GM12878 (cell line): ENCODE measurements around the gene CPNE6. TPM values are rescaled to one million over a fixed set of nuclear protein-coding genes. Genes with fewer than 3 reads are reported as not detected.

Source experiments
- ATAC-seq: fragments of 200-7000 bp; cut with Tn5 transposase; 3 replicates; pipeline ENCODE4 v1.9.1; 2020; ENCODE audit warnings: mild to moderate bottlenecking, moderate library complexity
- BruUV-seq: library from RNA; stranded (reverse); fragments of 400-500 nt; replicated peaks from 2 replicates; lab custom pipeline; 2021; lab: Mats Ljungman, UMichigan
- CTCF ChIA-PET: fragments of 300-600 bp; sonication (Branson Sonifier 250); formaldehyde crosslinking; extraction: SDS; loops from one replicate; lab custom pipeline; 2021; ENCODE audit warnings: inconsistent platforms; lab: Yijun Ruan, JAX
- POLR2A ChIA-PET: fragments of 350-600 bp; formaldehyde crosslinking; extraction: SDS; loops from one replicate; lab custom pipeline; 2021; ENCODE audit warnings: inconsistent platforms; lab: Charles Lee
- RAD21 ChIA-PET: fragments of 300-600 bp; sonication (Branson Sonifier 250); formaldehyde crosslinking; loops from one replicate; lab custom pipeline; 2023; ENCODE audit warnings: antibody characterized with exemption; ENCODE audit not compliant: unreplicated experiment; lab: Charles Lee
- SMC1A ChIA-PET: fragments of 300-600 bp; sonication (Branson Sonifier 250); formaldehyde crosslinking; loops from one replicate; lab custom pipeline; 2023; ENCODE audit not compliant: unreplicated experiment, uncharacterized antibody; lab: Charles Lee
- DNase-seq: peaks from one replicate; pipeline ENCODE4 v3.0.0-alpha.2; 2011; ENCODE audit warnings: low read depth, low spot score
- FAIRE-seq: peaks from 3 replicates; lab custom pipeline; 2011; peaks lifted over from hg19 to GRCh38; lab: Jason Lieb, UNC
- H2AFZ ChIP-seq: 2 replicates; pipeline ENCODE4 v1.6.0; 2011; ENCODE audit warnings: low read depth, low read length, control low read depth; ENCODE audit not compliant: control insufficient read depth
- H3K27ac ChIP-seq: 2 replicates; pipeline ENCODE4 v1.5.1; 2011; ENCODE audit warnings: control low read depth; ENCODE audit not compliant: control insufficient read depth, insufficient read depth
- H3K27me3 ChIP-seq, 2 experiments: replicated peaks in 1 of 2; 2 replicates each; pipeline versions ENCODE4 v1.6.0 to v1.6.1; 2011; ENCODE audit warnings: low read length in 1 of 2; ENCODE audit not compliant: control insufficient read depth in 2 of 2, insufficient read depth in 2 of 2
- H3K36me3 ChIP-seq, 2 experiments: 2 replicates each; pipeline ENCODE4 v1.5.1; 2011; ENCODE audit warnings: low read length in 1 of 2; ENCODE audit not compliant: control insufficient read depth in 2 of 2, insufficient read depth in 2 of 2
- H3K4me1 ChIP-seq: 2 replicates; pipeline ENCODE4 v1.6.1; 2011; ENCODE audit warnings: mild to moderate bottlenecking, low read length, moderate library complexity, mixed read lengths; ENCODE audit not compliant: control insufficient read depth, insufficient read depth
- H3K4me2 ChIP-seq: 2 replicates; pipeline ENCODE4 v1.6.0; 2011; ENCODE audit warnings: control low read depth; ENCODE audit not compliant: control insufficient read depth, insufficient read depth
- H3K4me3 ChIP-seq: fragments of 200-600 bp; sonication (generic); 2 replicates; pipeline ENCODE4 v1.5.1; 2016
- H3K79me2 ChIP-seq: 2 replicates; pipeline ENCODE4 v1.6.0; 2011; ENCODE audit warnings: low read length; ENCODE audit not compliant: control insufficient read depth, insufficient read depth
- H3K9ac ChIP-seq: 2 replicates; pipeline ENCODE4 v1.8.0; 2011; ENCODE audit warnings: low read length, control low read depth, mixed read lengths; ENCODE audit not compliant: control insufficient read depth, insufficient read depth
- H3K9me3 ChIP-seq: replicated peaks from 3 replicates; pipeline ENCODE4 v1.5.1; 2011; ENCODE audit warnings: mild to moderate bottlenecking, low read length; ENCODE audit not compliant: control insufficient read depth, insufficient read depth
- H4K20me1 ChIP-seq: 2 replicates; pipeline ENCODE4 v1.6.0; 2011; ENCODE audit not compliant: control insufficient read depth, insufficient read depth
- HDAC2 ChIP-seq: fragments of 200-600 bp; sonication (generic); IDR thresholded peaks from 2 replicates; pipeline ENCODE4 v1.6.1; 2017
- MEF2A ChIP-seq: IDR thresholded peaks from 2 replicates; pipeline ENCODE4 v1.6.1; 2011; ENCODE audit warnings: low read depth, mild to moderate bottlenecking, low read length, moderate library complexity; ENCODE audit not compliant: insufficient read depth
- PAX8 ChIP-seq: fragments of 450-650 bp; IDR thresholded peaks from 2 replicates; pipeline ENCODE4 v1.6.1; 2017; ENCODE audit warnings: mild to moderate bottlenecking, moderate library complexity
- POLR2A ChIP-seq: IDR thresholded peaks from 2 replicates; pipeline ENCODE4 v1.6.1; 2011; ENCODE audit warnings: low read depth, mild to moderate bottlenecking, low read length
- RB1 ChIP-seq: fragments of 450-650 bp; formaldehyde crosslinking; IDR thresholded peaks from 2 replicates; pipeline ENCODE4 v1.6.1; 2017; ENCODE audit warnings: mild to moderate bottlenecking, borderline replicate concordance
- REST ChIP-seq: IDR thresholded peaks from 2 replicates; pipeline ENCODE4 v1.6.1; 2012; ENCODE audit warnings: mild to moderate bottlenecking, low read depth, low read length
- SMAD5 ChIP-seq: IDR thresholded peaks from 2 replicates; pipeline ENCODE4 v1.6.1; 2016; ENCODE audit warnings: antibody characterized with exemption, low read depth
- SRF ChIP-seq, 2 experiments: IDR thresholded peaks; 2 replicates each; pipeline ENCODE4 v1.6.1; 2011; ENCODE audit warnings: low read depth in 2 of 2, low read length in 2 of 2, mild to moderate bottlenecking in 1 of 2, moderate library complexity in 1 of 2
- WGBS: methylation state at CpG from one replicate; pipeline ENCODE4 v1.1.6; 2016; ENCODE audit warnings: low lambda C conversion rate; ENCODE audit not compliant: insufficient replicate concordance, insufficient coverage; ENCODE audit errors: missing lambda C conversion rate; 5-methylcytosine and 5-hydroxymethylcytosine counted together
- in situ Hi-C: fragments of 300-500 bp; cut with MboI; formaldehyde crosslinking; loops from 9 replicates; pipeline ENCODE4 v1.14.3; 2018; ENCODE audit warnings: mixed read lengths
- intact Hi-C: fragments of 100-400 bp; cut with micrococcal nuclease; formaldehyde crosslinking; loops from one replicate; pipeline ENCODE4 v1.14.2; 2022; ENCODE audit not compliant: unreplicated experiment
- polyA plus RNA-seq, 11 experiments: library from polyadenylated mRNA; depleted of rRNA in 4 of 11; unstranded in 6 of 11; stranded (reverse) in 5 of 11; fragments of >200 nt; fragmentation: Nextera tagmentation in 4 of 11; fragmentation: Illumina TruSeq in 1 of 11; extraction: Ambion mirVana in 4 of 11; extraction: Trizol in 1 of 11; gene quantifications; 1 replicate in 1 of 11; 2 replicates in 10 of 11; pipeline versions ENCODE4 v1.2.1 to v1.2.3, GENCODE V29; 2011 to 2016; ENCODE audit warnings: inconsistent platforms in 2 of 11, missing spikeins in 2 of 11, low read depth in 1 of 11
- total RNA-seq, 4 experiments: library from RNA; depleted of rRNA in 3 of 4; stranded (reverse); fragments of >200 nt in 3 of 4; fragmentation: Illumina TruSeq in 1 of 4; extraction: Trizol in 1 of 4; gene quantifications; 2 replicates each; pipeline versions ENCODE4 v1.2.1 to v1.2.3, GENCODE V29; 2013 to 2021

CPNE6 gene
- total and polyA plus RNA-seq, 10 of the 15 experiments (the other 5 are each of a cell fraction or from before 2014, with no cell fraction given): 0.06 to 0.43 (median 0.18) TPM; not detected in 3

- no peak for TF ChIP-seq MEF2A
- TF ChIP-seq PAX8: no peak
- TF ChIP-seq HDAC2: no peak
- TF ChIP-seq SMAD5: no peak
- no peak for TF ChIP-seq SRF (IDR thresholded peaks at IDR 0.05; ENCODE audit: low read depth in 2 of 2, low read length in 2 of 2)
- TF ChIP-seq REST: no peak
- TF ChIP-seq RB1: no peak
- no peak for TF ChIP-seq POLR2A
- intact Hi-C loops (no loop called here), in situ Hi-C loops (loop anchor here (10.0 kb wide), 1 partner anchor 64 kb away; no protein-coding TSS in a partner anchor)
- RAD21 ChIA-PET: interaction anchor here (0.8 kb wide), 1 partner anchor 123 kb away, joined by 3 read pairs; the partner anchor contains the start of gene IRF9
- no peaks in the 10 kb centered on the region for H4K20me1 ChIP-seq
- no peak overlapping the region for H3K9ac ChIP-seq
- no peak overlapping the region for H3K27ac ChIP-seq
- H3K4me1 ChIP-seq: no peaks in the 10 kb centered on the region; the same call in 1 of the 2 replicates
- ATAC-seq: no peak
- H3K9me3 ChIP-seq: no peaks in the 10 kb centered on the region
- H3K27me3 ChIP-seq: no peaks in the 10 kb centered on the region
- FAIRE-seq: no peak
- no TSS peak for BruUV-seq
- no peaks in the 10 kb centered on the region for H3K79me2 ChIP-seq
- CTCF ChIA-PET: interaction anchor here (0.8 to 1.0 kb wide), 3 partner anchors 44 to 70 kb away, joined by 3 to 4 read pairs (median 3); no protein-coding TSS in a partner anchor
- DNase-seq: no peak
- H3K4me3 ChIP-seq: no peak overlapping the region
- SMC1A ChIA-PET: interaction anchor here (1.3 to 1.4 kb wide), 2 partner anchors 24 to 70 kb away, joined by 3 to 4 read pairs; no protein-coding TSS in a partner anchor
- POLR2A ChIA-PET: no interaction called here
- 66% methylated on average over 2 of the region's 2 CpGs for WGBS
- H2AFZ ChIP-seq: no peak overlapping the region
- no peaks in the 10 kb centered on the region for H3K36me3 ChIP-seq
- H3K4me2 ChIP-seq: no peak overlapping the region
Measured at GRCh38 chr14:24038686-24039085, 32.7 kb upstream of the CPNE6 start.
